Medulla oblongata (tissue), 1 donor: ENCODE data around the gene BCL6B.
"Not testable (repeated sequence)": the region's sequence is repeated elsewhere in the genome, so short reads cannot be mapped to it uniquely, and the experiment has no call there.

Source experiments
- DNase-seq: peaks from one replicate; pipeline ENCODE4 v3.0.0-alpha.2; 2015; ENCODE audit errors: extremely low spot score

Gene BCL6B

GRCh38 chr17:7027335-7027734 lies 4.5 kb downstream of the BCL6B start:
- no peak for DNase-seq

- no peak for DNase-seq
Observed at GRCh38 chr17:7029096-7029495, 6.2 kb downstream of the BCL6B start.

- no peak for DNase-seq
Observed at GRCh38 chr17:7029659-7030058, 6.8 kb downstream of the BCL6B start.

GRCh38 chr17:7034955-7035590 lies 12.2 kb downstream of the BCL6B start:
- no peak for DNase-seq

GRCh38 chr17:7035591-7036368 lies 12.9 kb downstream of the BCL6B start, which contains the start of gene SLC16A13:
Gene SLC16A13, plus strand, starts transcription at chr17:7036015. Its CDS starts 368 bp downstream, at chr17:7036383.
- peak; percentile 96 for DNase-seq

- DNase-seq, result no peak
Observed at GRCh38 chr17:7038025-7038862, 15.4 kb downstream of the BCL6B start.

- no peak for DNase-seq
Observed at GRCh38 chr17:7039832-7040231, 17.0 kb downstream of the BCL6B start.

GRCh38 chr17:7041607-7042500 lies 19.0 kb downstream of the BCL6B start:
- no peak for DNase-seq

GRCh38 chr17:7042501-7043181 lies 19.8 kb downstream of the BCL6B start:
- no peak for DNase-seq

GRCh38 chr17:7043182-7043496 lies 20.3 kb downstream of the BCL6B start:
- no peak for DNase-seq

GRCh38 chr17:7043497-7044198 lies 20.8 kb downstream of the BCL6B start, which contains the start of gene SLC16A11:
Gene SLC16A11, minus strand, starts transcription at chr17:7044092. Its CDS starts 579 bp downstream, at chr17:7043513.
- DNase-seq, result no peak

GRCh38 chr17:7045492-7046126 lies 22.8 kb downstream of the BCL6B start:
- peak; percentile 83 for DNase-seq

GRCh38 chr17:7046127-7046724 lies 23.4 kb downstream of the BCL6B start:
- DNase-seq, result no peak

- DNase-seq, result not testable (repeated sequence)
Observed at GRCh38 chr17:7046725-7047397, 24.0 kb downstream of the BCL6B start.

- no peak for DNase-seq
Observed at GRCh38 chr17:7047566-7047965, 24.7 kb downstream of the BCL6B start.

- no peak for DNase-seq
Observed at GRCh38 chr17:7048968-7049367, 26.1 kb downstream of the BCL6B start.

- DNase-seq, result not testable (repeated sequence)
Observed at GRCh38 chr17:7050583-7050982, 27.7 kb downstream of the BCL6B start.

GRCh38 chr17:7056386-7056785 lies 33.5 kb downstream of the BCL6B start:
- no peak for DNase-seq
